ENCODE measurements around the gene C2CD4C. TPM values are rescaled to one million over a fixed set of nuclear protein-coding genes. Genes with fewer than 3 reads are reported as not detected.

Gene C2CD4C
- total RNA-seq, 2 experiments from 2014 or later: 0.09 to 0.11 TPM

DNA sequence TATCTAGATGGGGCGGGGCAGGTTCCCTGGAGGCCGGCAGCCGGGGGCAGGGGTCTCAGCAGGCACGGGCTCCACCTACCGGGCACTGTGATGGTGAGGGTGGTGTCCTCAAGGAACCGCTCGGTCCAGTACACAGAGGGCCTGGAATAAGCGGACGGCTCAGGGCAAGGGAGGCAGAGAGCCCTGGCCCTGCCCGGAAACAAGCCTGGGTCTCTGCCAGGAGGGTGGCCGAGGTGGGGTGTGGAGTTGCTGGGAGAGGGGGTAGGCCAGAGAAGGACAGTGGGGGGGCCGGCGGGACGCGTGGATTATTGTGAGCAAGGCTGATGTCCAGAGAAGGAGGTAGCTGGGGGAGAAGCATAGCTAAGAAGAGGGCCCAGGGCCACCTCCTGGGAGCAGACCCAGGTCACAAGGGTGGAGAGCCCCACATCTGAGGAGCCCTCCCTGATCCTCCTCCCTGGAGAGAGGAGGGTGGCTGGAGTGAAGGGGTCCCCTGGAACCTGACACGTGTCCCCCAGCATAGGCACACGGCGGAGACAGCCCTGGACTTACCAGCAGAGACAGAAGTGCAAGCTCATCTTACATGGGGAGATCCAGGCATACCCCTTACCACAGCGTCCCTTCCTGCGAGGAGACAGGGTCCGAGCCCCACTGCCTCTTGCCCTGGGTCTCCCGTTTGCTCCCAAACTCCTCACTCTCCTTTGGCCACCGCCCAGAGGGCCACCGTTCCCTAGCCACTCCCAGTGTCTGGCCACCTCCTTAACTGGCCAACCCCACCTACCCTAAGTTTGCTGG is 35.4 kb downstream of the C2CD4C start:
- Mint-ChIP-seq H3K4me3 (no peak overlapping the region), H3K4me1 (no peaks in the 10 kb centered on the region), H3K27me3 (peaks cover 9% of the 10 kb centered on the region), H3K36me3 (ENCODE audit: low read depth) (no peaks in the 10 kb centered on the region), H3K27ac (no peak overlapping the region), H3K9me3 (ENCODE audit: low read depth) (no peaks in the 10 kb centered on the region)
- intact Hi-C loops (cut with DNase I, micrococcal nuclease): no loop called here
- DNase-seq (no peak), ATAC-seq (no peak)
- ChIA-PET CTCF (interaction anchor here (0.6 kb wide), 1 partner anchor 9 kb away, joined by 3 read pairs; no protein-coding TSS in a partner anchor), POLR2A (no interaction called here)

DNA sequence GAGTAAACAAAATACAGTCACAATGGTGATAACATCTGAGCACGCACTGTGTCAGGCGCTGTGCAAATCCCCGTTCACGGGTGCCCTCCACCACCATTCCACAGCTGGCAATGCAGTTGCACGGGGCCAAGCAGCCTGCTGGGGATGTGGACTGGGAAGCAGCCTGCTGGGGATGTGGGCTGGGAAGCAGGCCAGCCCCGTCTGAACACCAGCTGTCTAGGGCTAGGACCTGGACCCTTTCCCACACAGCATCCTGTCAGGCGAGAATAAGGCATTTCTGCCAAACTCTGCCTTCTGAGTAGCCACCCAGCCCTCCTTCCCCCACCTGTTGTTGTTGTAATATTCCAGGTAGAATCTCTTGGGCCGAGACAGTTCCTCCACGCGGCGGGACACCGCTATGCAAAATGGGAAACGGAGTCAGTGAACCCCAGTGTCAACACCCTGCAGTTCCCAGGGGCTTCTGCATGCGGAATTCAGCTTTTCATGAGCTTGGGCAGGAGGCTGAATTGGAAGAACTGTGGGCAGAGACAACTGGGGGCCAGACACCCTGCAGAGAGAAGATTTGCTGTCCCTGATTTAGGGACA is 36.5 kb downstream of the C2CD4C start:
- POLR2A ChIA-PET: no interaction called here
- H3K9me3 Mint-ChIP-seq (ENCODE audit: low read depth): no peaks in the 10 kb centered on the region
- H3K27ac Mint-ChIP-seq: no peak overlapping the region
- ATAC-seq (no peak), DNase-seq (no peak)
- intact Hi-C loops (cut with DNase I, micrococcal nuclease): no loop called here
- H3K27me3 Mint-ChIP-seq: peaks cover 13% of the 10 kb centered on the region
- H3K4me1 Mint-ChIP-seq: no peaks in the 10 kb centered on the region
- CTCF ChIA-PET: no interaction called here
- no peaks in the 10 kb centered on the region for H3K36me3 Mint-ChIP-seq (ENCODE audit: low read depth)
- H3K4me3 Mint-ChIP-seq: no peak overlapping the region

DNA sequence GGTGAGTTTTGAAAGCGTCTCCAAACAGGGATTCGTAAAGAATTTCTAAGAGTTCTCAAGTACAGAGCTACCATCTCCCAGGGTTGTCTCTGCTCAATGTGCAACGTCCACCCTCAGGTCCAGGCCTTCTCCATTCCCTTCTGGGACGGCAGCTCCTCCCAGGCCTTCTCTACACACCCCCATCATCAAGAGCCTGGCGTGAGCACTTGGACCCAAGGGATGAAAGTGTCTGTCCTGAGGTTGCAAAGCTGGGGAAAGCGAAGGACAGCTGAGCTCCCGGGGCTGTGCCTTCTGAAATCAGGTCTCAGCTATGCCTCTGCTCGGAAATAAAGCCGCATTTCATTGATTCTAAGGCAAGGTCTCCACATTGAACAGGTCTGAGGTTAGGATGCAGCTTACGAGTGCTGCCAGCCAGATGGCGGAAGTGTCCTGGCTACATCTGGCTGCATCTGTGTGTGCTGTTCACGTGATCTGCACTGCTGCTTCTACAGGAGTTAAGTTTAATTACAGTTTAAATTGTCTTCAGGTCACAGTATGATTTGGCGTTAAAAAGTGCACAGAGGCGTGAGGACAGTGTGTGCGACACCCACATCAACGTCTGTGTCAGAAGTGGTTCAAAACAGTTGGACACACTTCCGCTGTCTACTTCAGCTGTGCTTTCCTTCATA is 37.3 kb downstream of the C2CD4C start:
- Mint-ChIP-seq H3K36me3 (ENCODE audit: low read depth) (no peaks in the 10 kb centered on the region), H3K4me3 (no peak overlapping the region), H3K4me1 (no peaks in the 10 kb centered on the region), H3K27me3 (peaks cover 14% of the 10 kb centered on the region), H3K27ac (no peak overlapping the region), H3K9me3 (ENCODE audit: low read depth) (no peaks in the 10 kb centered on the region)
- CTCF ChIA-PET: interaction anchor here (0.6 to 1.1 kb wide), 2 partner anchors 47 to 76 kb away, joined by 3 read pairs; no protein-coding TSS in a partner anchor
- DNase-seq (no peak), ATAC-seq (no peak)
- POLR2A ChIA-PET: no interaction called here
- intact Hi-C loops (cut with DNase I, micrococcal nuclease): no loop called here

GRCh38 chr19:370641-371330 is 38.2 kb downstream of the C2CD4C start:
- H3K4me3 Mint-ChIP-seq: no peak overlapping the region
- CTCF ChIA-PET: interaction anchor here (0.6 to 1.1 kb wide), 2 partner anchors 46 to 75 kb away, joined by 3 read pairs; no protein-coding TSS in a partner anchor

GRCh38 chr19:369876-370275 is 39.1 kb downstream of the C2CD4C start:
- Mint-ChIP-seq H3K4me3 (no peak overlapping the region), H3K27me3 (peaks cover 17% of the 10 kb centered on the region), H3K36me3 (ENCODE audit: low read depth) (no peaks in the 10 kb centered on the region), H3K27ac (no peak overlapping the region), H3K9me3 (ENCODE audit: low read depth) (no peaks in the 10 kb centered on the region), H3K4me1 (no peaks in the 10 kb centered on the region)
- intact Hi-C loops (cut with DNase I, micrococcal nuclease): no loop called here
- POLR2A ChIA-PET: no interaction called here
- ATAC-seq (no peak), DNase-seq (no peak)
- CTCF ChIA-PET: interaction anchor here (0.7 kb wide), 1 partner anchor 80 kb away, joined by 4 read pairs; no protein-coding TSS in a partner anchor

More at GRCh38 chr19:370641-371330, 38.2 kb downstream of the C2CD4C start:
- H3K4me1 Mint-ChIP-seq: no peaks in the 10 kb centered on the region
- no peak for ATAC-seq
- H3K36me3 Mint-ChIP-seq (ENCODE audit: low read depth): no peaks in the 10 kb centered on the region
- POLR2A ChIA-PET: no interaction called here
- no peak for DNase-seq
- H3K27ac Mint-ChIP-seq: no peak overlapping the region
- H3K27me3 Mint-ChIP-seq: peaks cover 17% of the 10 kb centered on the region
- intact Hi-C loops (cut with DNase I, micrococcal nuclease): no loop called here
- H3K9me3 Mint-ChIP-seq (ENCODE audit: low read depth): no peaks in the 10 kb centered on the region

DNA sequence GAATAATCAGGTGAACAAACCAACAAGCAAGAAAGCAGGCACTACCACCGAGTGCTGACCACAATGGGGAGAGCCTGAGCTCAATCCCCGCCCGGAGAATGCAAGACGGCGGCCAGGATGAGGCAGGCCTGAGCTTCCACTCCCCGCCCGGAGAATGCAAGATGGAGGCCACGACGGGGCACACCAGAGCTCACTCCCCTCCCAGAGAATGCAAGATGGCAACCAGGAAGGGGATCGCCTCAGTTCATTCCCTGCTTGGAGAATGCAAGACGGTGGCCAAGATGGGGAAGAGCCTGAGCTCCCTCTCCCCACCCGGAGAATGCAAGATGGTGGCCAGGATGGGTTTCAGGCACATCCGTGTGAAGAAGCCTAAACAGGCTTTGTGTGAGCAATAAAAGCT is 39.7 kb downstream of the C2CD4C start:
- DNase-seq (no peak), ATAC-seq (no peak)
- Mint-ChIP-seq H3K36me3 (ENCODE audit: low read depth) (no peaks in the 10 kb centered on the region), H3K4me1 (no peaks in the 10 kb centered on the region), H3K27ac (no peak overlapping the region), H3K9me3 (ENCODE audit: low read depth) (no peaks in the 10 kb centered on the region), H3K27me3 (peaks cover 17% of the 10 kb centered on the region), H3K4me3 (no peak overlapping the region)
- intact Hi-C loops (cut with DNase I, micrococcal nuclease): no loop called here
- ChIA-PET POLR2A (no interaction called here), CTCF (interaction anchor here (0.7 kb wide), 1 partner anchor 79 kb away, joined by 4 read pairs; no protein-coding TSS in a partner anchor)

- intact Hi-C loops (cut with DNase I, micrococcal nuclease): no loop called here
- Mint-ChIP-seq H3K4me1 (no peaks in the 10 kb centered on the region), H3K27ac (no peak overlapping the region), H3K27me3 (peaks cover 17% of the 10 kb centered on the region), H3K4me3 (no peak overlapping the region), H3K9me3 (ENCODE audit: low read depth) (no peaks in the 10 kb centered on the region), H3K36me3 (ENCODE audit: low read depth) (no peaks in the 10 kb centered on the region)
- ChIA-PET CTCF (no interaction called here), POLR2A (no interaction called here)
- ATAC-seq: no peak
- DNase-seq: no peak
These were observed 40.3 kb downstream of the C2CD4C start for GRCh38 chr19:368630-369024.

DNA sequence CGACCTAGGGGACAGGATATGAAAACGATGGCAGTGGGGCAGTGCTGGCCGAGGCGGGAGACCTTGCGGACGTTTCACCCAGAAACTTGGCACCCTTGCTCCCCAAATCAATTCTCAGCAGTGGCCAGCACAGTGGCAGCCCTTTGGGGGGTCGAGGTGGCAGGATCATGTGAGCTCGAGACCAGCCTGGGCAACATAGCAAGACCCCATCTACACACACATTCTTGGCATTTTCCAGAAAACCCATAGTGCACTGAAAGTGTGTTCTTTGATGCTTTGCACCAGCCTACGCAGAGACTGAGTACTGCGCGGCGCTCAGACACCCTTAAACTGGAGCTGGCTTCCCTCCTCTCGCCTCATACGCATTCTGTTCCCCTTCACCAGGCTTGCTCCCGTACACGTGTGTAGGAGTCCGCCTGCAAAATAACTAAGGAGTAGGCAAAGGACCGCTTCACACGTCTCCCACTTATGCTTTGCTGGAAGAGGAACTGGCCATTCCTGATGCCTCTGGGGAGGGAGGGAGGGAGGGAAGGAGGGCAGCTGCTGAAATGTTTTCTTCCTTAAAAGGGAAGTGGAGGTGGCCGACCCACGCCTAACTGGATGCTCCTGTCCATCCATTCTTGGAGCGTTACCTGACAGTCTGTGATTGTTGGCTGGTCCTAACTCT is 40.9 kb downstream of the C2CD4C start:
- ChIA-PET POLR2A (no interaction called here), CTCF (no interaction called here)
- Mint-ChIP-seq H3K36me3 (ENCODE audit: low read depth) (no peaks in the 10 kb centered on the region), H3K27me3 (peaks cover 17% of the 10 kb centered on the region), H3K4me3 (no peak overlapping the region), H3K27ac (no peak overlapping the region), H3K9me3 (ENCODE audit: low read depth) (no peaks in the 10 kb centered on the region), H3K4me1 (no peaks in the 10 kb centered on the region)
- DNase-seq (no peak), ATAC-seq (no peak)
- intact Hi-C loops (cut with DNase I, micrococcal nuclease): no loop called here

- ChIA-PET POLR2A (no interaction called here), CTCF (no interaction called here)
- no peaks in the 10 kb centered on the region for H3K9me3 Mint-ChIP-seq (ENCODE audit: low read depth)
- intact Hi-C loops (cut with DNase I, micrococcal nuclease): no loop called here
- H3K27ac Mint-ChIP-seq: no peak overlapping the region
- ATAC-seq (no peak), DNase-seq (no peak)
- H3K4me1 Mint-ChIP-seq: no peaks in the 10 kb centered on the region
- H3K4me3 Mint-ChIP-seq: no peak overlapping the region
- H3K36me3 Mint-ChIP-seq (ENCODE audit: low read depth): no peaks in the 10 kb centered on the region
- H3K27me3 Mint-ChIP-seq: peaks cover 17% of the 10 kb centered on the region
These were observed 41.4 kb downstream of the C2CD4C start for GRCh38 chr19:367561-367960.

DNA sequence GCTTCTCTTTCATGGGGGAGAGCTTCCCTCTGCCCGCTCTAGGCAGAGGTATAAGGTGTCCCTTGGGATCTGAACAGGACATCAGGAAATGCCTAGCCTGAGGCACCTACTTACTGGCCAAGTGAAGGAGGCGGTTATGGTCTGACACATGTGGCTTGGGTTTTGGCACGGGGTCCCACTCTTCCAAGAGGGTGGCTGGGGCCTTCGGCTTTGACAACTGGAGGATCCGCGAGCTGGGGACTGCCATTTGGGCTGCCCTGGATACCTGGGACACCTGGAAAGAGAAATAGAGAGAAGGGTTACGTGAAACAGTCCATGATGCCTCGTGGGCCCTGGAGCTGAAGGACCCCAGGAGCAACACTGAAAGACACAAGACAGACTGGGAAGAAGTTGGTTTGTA is 42.0 kb downstream of the C2CD4C start:
- Mint-ChIP-seq H3K4me1 (no peaks in the 10 kb centered on the region), H3K27ac (no peak overlapping the region), H3K4me3 (no peak overlapping the region), H3K27me3 (peaks cover 17% of the 10 kb centered on the region), H3K36me3 (ENCODE audit: low read depth) (no peaks in the 10 kb centered on the region), H3K9me3 (ENCODE audit: low read depth) (no peaks in the 10 kb centered on the region)
- intact Hi-C loops (cut with DNase I, micrococcal nuclease): no loop called here
- DNase-seq: no peak
- POLR2A ChIA-PET: no interaction called here
- ATAC-seq: no peak
- CTCF ChIA-PET: interaction anchor here (0.6 kb wide), 2 partner anchors 46 to 681 kb away, joined by 3 read pairs; no protein-coding TSS in a partner anchor

DNA sequence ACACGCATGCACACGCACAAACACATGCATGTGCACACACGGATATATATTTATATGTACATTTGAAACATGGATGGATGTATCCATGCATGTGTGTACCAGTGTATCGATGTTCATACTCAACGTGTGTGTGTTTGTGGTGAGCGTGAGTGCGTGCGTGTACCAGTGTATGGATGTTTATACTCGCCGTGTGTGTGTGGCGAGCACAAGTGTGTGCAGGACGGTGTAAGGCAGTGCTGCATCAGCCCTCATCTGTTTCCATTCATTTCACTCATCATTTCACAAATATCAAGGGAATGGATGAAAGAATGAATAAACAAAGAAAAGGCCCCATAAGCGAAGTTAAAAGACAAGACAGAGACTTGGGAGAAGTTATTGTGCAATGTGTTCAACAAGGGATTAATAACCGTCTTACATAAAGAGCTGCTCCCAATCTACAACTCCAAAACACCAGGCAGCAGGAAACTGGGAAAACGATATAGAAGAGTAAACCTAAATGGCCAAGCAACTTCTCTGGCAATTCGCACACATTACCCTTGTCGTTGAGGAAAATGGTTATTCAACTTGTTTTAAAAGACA is 42.7 kb downstream of the C2CD4C start:
- intact Hi-C loops (cut with DNase I, micrococcal nuclease): no loop called here
- no peak for ATAC-seq
- POLR2A ChIA-PET: no interaction called here
- Mint-ChIP-seq H3K9me3 (ENCODE audit: low read depth) (no peaks in the 10 kb centered on the region), H3K27me3 (peaks cover 17% of the 10 kb centered on the region), H3K36me3 (ENCODE audit: low read depth) (no peaks in the 10 kb centered on the region), H3K4me3 (no peak overlapping the region), H3K27ac (no peak overlapping the region), H3K4me1 (no peaks in the 10 kb centered on the region)
- DNase-seq: no peak
- CTCF ChIA-PET: interaction anchor here (0.6 kb wide), 1 partner anchor 46 kb away, joined by 3 read pairs; no protein-coding TSS in a partner anchor

Measured in activated CD4-positive, alpha-beta T cell treated with anti-CD3 and anti-CD28 coated beads for 36 hours (primary cell).